ENCODE results near the gene PCSK4. TPM values are rescaled to one million over a fixed set of nuclear protein-coding genes. Genes with fewer than 3 reads are reported as not detected.
"Not testable (repeated sequence)": the region's sequence is repeated elsewhere in the genome, so short reads cannot be mapped to it uniquely, and the experiment has no call there.

The PCSK4 gene
- polyA plus RNA-seq, 1 experiment, result 0.40 TPM

DNA sequence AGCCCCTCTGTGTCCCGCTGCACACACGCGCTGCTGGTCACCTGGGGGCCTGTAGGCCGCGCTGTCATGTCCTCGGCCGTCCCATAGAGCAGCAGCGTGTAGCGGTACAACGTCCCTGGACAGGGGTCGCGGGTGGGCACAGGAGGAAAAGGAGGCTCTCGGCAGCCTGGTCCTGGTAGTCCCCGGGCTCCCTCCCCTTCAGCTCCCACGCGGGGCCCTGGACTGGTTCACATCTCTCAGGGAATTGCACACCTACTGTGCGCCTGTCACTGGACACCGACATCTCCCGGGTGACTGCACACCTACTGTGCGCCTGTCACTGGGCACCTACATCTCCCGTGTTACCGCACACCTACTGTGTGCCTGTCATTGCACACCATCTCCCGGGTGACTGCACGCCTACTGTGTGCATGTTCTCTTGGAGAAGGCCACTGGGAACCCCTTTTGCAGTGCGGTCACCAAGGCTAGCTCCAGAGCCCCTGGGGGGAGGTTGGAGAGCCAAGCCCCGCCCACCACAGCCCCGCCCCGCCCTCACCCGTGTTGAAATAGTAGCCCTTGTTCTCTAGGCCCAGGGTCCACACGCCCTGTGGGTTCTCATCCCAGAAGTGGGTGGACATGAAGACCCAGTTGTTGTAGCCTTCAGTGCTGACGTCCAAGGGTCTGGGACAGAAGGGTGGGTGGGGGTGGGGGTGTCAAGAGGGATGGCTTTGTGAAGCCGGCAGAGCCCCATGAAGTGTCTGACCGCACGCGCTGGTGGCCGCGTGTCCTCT is 7.6 kb downstream of the PCSK4 start:
- Histone ChIP-seq H3K9me3 (ENCODE audit: control insufficient read depth, insufficient read depth, low read length) (no peaks in the 10 kb centered on the region; the same call in 1 of the 2 replicates), H3K27me3 (ENCODE audit: control insufficient read depth, insufficient read depth, low read length) (no peaks in the 10 kb centered on the region), H3K27ac (ENCODE audit: low read depth, low read length) (no peak overlapping the region), H3K4me3 (ENCODE audit: low read depth, low read length) (no peak overlapping the region)
- ChIA-PET POLR2A (no interaction called here), CTCF (no interaction called here)
- TF ChIP-seq, protein P1, sequence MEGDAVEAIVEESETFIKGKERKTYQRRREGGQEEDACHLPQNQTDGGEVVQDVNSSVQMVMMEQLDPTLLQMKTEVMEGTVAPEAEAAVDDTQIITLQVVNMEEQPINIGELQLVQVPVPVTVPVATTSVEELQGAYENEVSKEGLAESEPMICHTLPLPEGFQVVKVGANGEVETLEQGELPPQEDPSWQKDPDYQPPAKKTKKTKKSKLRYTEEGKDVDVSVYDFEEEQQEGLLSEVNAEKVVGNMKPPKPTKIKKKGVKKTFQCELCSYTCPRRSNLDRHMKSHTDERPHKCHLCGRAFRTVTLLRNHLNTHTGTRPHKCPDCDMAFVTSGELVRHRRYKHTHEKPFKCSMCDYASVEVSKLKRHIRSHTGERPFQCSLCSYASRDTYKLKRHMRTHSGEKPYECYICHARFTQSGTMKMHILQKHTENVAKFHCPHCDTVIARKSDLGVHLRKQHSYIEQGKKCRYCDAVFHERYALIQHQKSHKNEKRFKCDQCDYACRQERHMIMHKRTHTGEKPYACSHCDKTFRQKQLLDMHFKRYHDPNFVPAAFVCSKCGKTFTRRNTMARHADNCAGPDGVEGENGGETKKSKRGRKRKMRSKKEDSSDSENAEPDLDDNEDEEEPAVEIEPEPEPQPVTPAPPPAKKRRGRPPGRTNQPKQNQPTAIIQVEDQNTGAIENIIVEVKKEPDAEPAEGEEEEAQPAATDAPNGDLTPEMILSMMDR (IDR thresholded peaks at IDR 0.05; ENCODE audit: low read depth, low read length), result no peak
- no peak for DNase-seq (ENCODE audit: low read depth, low spot score)

DNA sequence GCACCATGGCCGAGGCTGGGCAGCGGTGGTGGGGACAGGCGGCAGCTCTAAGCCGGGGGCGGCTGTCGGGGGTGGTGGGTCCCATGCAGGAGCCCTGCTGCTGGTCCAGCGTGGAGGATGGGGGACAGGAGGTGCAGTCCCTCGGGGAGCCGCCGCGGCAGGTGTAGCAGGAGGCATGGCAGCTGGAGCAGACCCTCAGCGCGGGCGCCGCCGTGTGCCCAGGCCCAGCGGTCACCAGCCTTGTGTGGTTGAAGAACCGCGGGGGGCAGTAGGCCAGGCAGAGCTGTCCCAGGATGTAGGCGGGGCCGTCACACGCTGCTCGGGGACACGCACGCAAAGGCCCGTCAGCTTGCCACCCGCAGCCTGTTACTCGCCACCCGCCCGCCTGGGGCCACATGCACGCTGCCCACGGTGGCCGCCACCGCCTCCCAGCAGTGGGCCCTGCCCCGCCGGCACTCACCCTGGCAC is 8.2 kb downstream of the PCSK4 start:
- TF ChIP-seq, protein P1 (IDR thresholded peaks at IDR 0.05; ENCODE audit: low read depth, low read length), result no peak
- no peaks in the 10 kb centered on the region for H3K27me3 ChIP-seq (ENCODE audit: control insufficient read depth, insufficient read depth, low read length)
- DNase-seq (ENCODE audit: low read depth, low spot score), result no peak
- CTCF ChIA-PET, result no interaction called here
- H3K27ac ChIP-seq (ENCODE audit: low read depth, low read length), result no peak overlapping the region
- POLR2A ChIA-PET, result no interaction called here
- H3K9me3 ChIP-seq (ENCODE audit: control insufficient read depth, insufficient read depth, low read length), result no peaks in the 10 kb centered on the region; the same call in 1 of the 2 replicates
- H3K4me3 ChIP-seq (ENCODE audit: low read depth, low read length), result no peak overlapping the region

DNA sequence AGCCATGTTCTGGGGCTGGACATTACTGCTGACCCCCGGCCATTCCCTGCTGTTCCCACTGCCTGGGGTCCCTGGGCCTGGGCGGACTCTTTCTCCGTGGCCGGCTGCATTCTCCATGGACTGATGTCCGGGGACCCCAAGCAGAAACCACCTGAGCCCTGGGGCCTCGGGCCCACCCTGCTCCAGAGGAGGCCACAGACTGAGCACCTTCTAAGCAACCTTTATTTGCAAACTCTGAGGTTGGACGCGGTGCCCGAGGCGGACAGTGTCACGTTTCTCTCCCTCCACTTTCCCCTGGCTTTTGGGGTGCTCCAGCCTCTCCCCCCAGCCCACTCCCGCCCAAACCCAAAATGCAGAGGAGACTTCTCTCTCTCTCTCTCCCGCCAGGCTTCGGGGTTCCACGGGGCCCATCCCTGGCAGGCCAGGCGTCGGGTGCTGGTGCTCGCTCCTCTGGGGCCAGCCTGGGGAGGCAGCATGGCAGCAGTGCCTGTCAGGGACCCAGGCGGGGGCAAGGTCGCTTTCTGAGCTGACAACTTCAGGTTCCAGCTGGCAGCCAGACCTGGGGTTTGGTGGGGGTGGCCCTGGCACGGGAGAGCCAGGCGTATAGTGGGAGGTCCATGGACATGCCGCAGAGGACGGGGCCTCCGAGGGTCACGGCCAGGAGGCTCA is 8.8 kb downstream of the PCSK4 start:
- Histone ChIP-seq H3K4me3 (ENCODE audit: low read depth, low read length) (no peak overlapping the region), H3K27ac (ENCODE audit: low read depth, low read length) (no peak overlapping the region), H3K9me3 (ENCODE audit: control insufficient read depth, insufficient read depth, low read length) (no peaks in the 10 kb centered on the region; the same call in 1 of the 2 replicates), H3K27me3 (ENCODE audit: control insufficient read depth, insufficient read depth, low read length) (no peaks in the 10 kb centered on the region)
- DNase-seq (ENCODE audit: low read depth, low spot score), result no peak
- TF ChIP-seq, protein P1 (IDR thresholded peaks at IDR 0.05; ENCODE audit: low read depth, low read length), result no peak
- ChIA-PET POLR2A (no interaction called here), CTCF (no interaction called here)

DNA sequence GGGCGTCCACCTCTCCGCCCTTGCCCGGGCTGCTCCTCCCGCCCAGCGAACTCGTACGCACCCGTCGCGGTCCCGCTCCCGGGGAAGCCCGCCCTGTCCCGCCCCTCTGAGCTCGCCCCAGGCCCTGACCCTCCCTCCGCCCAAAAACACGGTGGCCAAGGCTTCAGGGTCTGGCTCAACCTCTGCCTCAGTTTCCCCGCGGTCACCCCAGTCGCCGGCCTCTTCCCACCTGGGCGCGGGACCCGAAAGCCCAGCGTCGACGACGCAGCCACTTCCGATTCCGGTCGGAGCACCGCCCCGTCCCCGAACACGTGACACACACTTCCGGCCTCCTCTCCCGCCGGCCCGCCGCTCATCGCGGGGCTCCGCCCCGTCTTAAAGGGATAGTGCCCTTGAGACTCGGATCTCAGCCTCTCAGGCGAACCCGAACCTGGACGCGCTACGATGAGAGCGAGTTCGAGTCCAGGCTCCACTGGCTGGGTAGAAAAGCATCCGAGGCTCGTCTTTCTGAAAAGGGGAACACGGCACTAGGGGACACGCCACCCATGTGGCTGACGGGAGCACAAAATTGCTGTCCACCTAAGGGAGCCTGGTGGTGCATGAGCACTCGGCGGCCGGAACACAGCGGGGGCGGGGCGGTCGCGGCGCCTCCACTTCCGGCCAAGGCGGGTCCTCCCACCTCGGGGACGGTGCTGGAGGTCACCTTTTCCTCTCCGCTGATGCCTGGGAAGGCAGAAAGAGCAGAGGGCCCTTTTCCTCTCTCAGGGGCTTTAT is 11.0 kb downstream of the PCSK4 start, which contains the start of gene C19orf25:
TSS of gene C19orf25 (minus strand) at position 282 of the 774 bp plus-strand sequence. CDS start 312 bp downstream, outside the sequence.
- peak within 1 kb of the TSS; percentile 88 for H3K4me3 ChIP-seq (ENCODE audit: low read depth, low read length)
- H3K9me3 ChIP-seq (ENCODE audit: control insufficient read depth, insufficient read depth, low read length), result no peaks in the 10 kb centered on the region; the same call in 1 of the 2 replicates
- DNase-seq (ENCODE audit: low read depth, low spot score), result peak; percentile 78
- TF ChIP-seq, protein P1 (IDR thresholded peaks at IDR 0.05; ENCODE audit: low read depth, low read length), result no peak
- no peaks in the 10 kb centered on the region for H3K27me3 ChIP-seq (ENCODE audit: control insufficient read depth, insufficient read depth, low read length)
- POLR2A ChIA-PET, result no interaction called here
- CTCF ChIA-PET, result no interaction called here
- H3K27ac ChIP-seq (ENCODE audit: low read depth, low read length), result peak within 1 kb of the TSS; percentile 47

DNA sequence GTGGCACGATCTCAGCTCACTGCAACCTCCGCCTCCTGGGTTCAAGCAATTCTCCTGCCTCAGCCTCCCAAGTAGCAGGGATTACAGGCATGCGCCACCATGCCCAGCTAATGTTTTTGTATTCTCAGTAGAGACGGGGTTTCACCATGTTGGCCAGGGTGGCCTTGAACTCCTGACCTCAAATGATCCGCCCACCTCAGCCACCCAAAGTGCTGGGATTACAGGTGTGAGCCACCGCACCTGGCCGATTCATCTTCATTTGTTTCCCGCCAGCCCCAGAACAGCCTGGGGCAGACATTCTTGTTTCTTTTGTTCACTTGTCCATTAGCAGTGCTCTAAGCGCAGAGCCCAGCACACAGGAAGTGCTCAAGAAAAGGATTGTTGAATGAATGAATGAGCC is 13.1 kb downstream of the PCSK4 start:
- H3K4me3 ChIP-seq (ENCODE audit: low read depth, low read length); CTCF ChIA-PET; H3K27ac ChIP-seq (ENCODE audit: low read depth, low read length); DNase-seq (ENCODE audit: low read depth, low spot score); POLR2A ChIA-PET; H3K9me3 ChIP-seq (ENCODE audit: control insufficient read depth, insufficient read depth, low read length): not testable (repeated sequence)
- peaks cover 14% of the 10 kb centered on the region for H3K27me3 ChIP-seq (ENCODE audit: control insufficient read depth, insufficient read depth, low read length)
